GM12874 (cell line): ENCODE measurements around the gene CFAP54.

Source experiments
- TF ChIP-seq, protein P1 (sequence below): IDR thresholded peaks from 2 replicates; pipeline ENCODE4 v1.5.1; 2011; ENCODE audit warnings: low read depth, mild to moderate bottlenecking, control low read depth, low read length, moderate library complexity; ENCODE audit not compliant: insufficient read depth

Gene CFAP54

DNA sequence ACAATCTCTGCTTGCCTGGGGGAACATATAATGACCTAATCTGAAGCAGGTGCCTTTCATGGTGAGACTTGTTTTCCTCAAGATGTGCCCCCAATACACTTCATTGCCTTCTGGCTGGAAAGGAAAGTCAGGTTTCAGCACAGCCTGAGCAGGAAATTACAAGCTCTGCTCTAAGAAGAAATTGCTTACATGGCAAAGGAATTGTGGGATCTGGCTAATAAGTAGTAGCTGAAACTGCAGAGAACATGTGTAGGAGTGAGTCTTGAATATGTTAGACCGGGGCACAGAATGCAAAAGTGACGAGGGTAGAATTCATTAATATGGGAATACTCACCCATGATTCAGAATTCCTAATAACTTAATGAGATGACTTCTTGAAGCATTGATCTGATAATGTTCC is 6.3 kb upstream of the CFAP54 start:
- TF ChIP-seq, protein P1, sequence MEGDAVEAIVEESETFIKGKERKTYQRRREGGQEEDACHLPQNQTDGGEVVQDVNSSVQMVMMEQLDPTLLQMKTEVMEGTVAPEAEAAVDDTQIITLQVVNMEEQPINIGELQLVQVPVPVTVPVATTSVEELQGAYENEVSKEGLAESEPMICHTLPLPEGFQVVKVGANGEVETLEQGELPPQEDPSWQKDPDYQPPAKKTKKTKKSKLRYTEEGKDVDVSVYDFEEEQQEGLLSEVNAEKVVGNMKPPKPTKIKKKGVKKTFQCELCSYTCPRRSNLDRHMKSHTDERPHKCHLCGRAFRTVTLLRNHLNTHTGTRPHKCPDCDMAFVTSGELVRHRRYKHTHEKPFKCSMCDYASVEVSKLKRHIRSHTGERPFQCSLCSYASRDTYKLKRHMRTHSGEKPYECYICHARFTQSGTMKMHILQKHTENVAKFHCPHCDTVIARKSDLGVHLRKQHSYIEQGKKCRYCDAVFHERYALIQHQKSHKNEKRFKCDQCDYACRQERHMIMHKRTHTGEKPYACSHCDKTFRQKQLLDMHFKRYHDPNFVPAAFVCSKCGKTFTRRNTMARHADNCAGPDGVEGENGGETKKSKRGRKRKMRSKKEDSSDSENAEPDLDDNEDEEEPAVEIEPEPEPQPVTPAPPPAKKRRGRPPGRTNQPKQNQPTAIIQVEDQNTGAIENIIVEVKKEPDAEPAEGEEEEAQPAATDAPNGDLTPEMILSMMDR, result no peak

DNA sequence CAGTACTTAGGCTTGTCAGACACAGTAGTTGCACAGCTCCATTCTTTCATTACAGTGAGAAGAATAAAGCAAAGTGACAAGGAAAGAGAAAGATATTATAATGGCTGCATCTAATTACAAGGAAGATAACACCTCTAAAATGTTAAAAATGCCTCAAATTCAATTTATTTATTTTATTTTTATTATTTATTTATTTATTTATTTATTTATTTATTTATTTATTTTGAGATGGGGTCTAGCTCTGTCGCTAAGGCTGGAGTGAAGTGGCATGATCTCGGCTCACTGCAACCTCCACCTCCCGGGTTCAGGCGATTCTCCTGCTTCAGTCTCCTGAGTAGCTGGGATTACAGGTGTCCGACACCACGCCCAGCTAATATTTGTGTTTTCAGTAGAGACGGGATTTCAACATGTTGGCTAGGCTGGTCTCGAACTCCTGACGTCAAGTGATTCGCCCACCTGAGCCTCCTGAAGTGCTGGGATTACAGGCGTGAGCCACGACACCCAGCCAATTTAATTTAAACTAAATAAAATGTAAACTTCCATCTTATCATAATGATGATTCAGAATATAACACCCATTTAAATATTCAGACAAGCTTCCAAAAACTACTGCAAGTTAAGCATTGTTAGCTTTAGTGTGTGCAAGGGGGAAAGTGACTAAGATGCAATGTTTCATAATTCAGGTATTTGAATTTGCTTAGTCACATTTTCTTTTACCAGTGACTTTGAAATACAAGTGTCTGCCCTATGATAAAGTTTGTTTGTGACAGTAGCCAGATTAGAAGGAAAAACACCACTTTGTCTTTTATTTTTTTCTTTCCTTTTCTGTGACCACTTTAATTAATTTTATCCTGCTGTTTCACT is 2.4 kb upstream of the CFAP54 start:
- TF ChIP-seq, protein P1, result no peak

DNA sequence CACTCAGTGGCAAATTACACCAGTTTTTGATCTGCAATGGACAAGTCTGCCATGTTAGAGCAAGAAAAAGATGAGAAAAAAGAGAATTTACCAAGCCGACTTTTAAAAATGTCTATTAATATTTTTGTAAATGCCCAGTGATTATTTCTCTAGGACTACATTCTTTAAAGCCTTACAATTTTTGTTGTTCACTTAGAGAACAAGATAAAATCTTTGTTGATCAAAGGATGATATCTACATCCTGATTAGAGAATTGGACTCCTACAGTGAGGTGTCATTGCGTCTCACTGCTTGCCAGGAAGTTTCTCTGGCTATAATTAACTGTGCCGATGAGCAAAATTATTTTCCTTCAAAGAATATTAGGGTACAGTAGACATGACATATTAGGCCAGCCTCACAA is 1.7 kb upstream of the CFAP54 start:
- TF ChIP-seq, protein P1, result no peak

DNA sequence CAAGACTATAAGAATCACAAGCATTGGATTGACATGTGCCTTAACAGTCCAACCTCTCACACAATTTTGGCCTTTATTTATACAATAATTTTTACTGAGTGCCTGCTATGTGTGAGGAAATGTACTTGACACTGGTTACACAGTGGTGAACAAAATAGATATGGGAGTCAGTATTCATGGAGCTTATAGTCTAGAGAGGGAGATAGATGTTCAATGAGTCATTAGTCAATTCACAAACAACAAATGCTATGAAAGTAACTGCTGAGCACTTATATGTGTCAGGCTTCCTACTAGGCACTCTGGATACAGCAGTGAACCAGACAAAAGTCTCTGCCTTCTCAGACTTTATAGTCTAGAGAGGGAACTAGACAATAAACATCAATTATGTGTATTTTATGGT is 3.7 kb downstream of the CFAP54 start:
- TF ChIP-seq, protein P1, result no peak

DNA sequence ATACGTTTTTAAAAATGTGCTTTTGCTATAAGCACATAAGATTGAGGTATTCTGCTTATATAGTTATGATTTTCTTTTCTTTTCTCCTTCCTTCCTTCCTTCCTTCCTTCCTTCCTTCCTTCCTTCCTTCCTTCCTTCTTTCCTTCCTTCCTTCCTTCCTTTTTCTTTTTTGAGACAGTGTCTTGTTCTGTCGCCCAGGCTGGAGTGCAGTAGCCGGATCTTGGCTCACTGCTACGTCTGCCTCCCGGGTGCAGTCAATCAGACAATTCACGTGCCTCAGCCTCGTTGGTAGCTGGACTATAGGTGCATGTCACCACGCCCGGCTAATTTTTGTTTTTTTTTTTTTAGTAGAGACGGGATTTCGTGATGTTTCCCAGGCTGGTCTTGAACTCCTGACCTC is 5.8 kb downstream of the CFAP54 start:
- TF ChIP-seq, protein P1, result no peak

DNA sequence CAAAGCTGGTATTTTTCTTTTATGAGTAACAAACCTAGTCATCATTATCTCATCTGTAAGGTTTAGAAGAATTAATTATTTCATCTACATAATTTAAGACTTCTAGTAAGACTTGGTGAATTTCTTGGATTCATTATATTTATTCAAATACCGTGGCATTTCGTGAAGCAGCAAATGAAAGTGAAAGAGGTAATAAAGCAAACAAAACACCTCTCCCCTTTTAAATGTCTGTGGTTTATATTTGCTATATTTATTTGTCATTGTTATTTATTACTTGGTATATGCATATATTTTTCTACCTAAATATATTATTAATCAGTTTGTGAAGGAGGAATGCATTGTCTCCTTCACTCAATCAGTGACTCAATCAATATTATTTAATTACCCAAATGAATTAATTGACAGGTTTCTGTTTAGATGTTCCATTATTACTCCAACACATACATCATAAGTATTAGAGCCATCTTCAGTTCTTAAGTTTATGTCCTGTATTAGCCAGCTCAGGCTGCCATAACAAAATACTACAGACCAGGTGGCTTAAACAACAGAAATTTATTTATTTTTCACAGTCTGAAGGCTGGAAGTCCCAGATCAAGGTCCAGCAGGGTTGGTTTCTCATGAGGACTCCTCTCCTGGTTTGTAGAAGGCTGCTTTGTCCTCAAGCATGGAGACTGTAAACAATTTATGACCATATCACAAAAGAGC is 6.6 kb downstream of the CFAP54 start:
- TF ChIP-seq, protein P1, result no peak

DNA sequence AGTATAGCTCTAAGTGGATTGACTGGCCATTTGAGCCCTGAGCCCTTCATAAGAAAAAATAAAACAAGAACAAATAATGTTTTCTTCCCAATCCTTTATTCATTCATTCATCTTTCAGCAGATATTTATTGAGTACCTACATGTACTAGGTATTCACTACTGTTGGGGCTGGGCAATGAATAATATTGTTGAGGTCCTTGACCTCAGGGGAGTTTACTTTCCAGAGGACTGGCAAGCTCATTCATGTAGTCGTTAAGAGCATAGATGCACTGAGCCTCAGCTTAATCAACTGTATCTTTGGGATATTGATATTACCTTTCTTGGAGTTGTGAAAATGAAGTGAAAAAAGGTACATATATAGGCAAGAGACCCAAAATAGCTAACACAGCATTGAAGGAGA is 7.6 kb downstream of the CFAP54 start:
- TF ChIP-seq, protein P1, result no peak
